HG02678 (cell line): ENCODE data around the gene RAPGEF6.
"Not testable (repeated sequence)": the region's sequence is repeated elsewhere in the genome, so short reads cannot be mapped to it uniquely, and the experiment has no call there.

Experiments
- ATAC-seq: cut with Tn5 transposase; IDR thresholded peaks from one replicate; pipeline ENCODE4 v1.9.1; 2021; ENCODE audit warnings: mild to moderate bottlenecking, moderate library complexity; ENCODE audit not compliant: unreplicated experiment

The RAPGEF6 gene

DNA sequence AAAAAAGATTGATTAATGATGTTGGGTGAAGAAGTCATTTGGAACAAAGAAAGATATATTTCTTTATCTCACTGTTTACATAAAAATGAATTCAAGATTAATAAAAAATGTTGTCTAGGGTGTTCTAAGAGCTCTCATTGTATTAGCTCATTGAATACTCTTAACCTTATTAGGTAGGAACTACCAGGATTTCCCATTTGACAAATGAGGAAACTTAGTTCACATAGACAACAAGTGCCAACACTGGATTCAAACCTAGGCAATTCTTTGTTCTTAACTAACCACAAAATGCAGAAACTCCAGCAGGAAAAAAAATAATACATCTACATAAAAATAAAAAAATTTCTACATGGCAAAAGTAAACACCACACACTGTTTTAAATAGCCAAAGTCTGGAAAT lies 175.8 kb downstream of the RAPGEF6 start:
- ATAC-seq, result no peak

DNA sequence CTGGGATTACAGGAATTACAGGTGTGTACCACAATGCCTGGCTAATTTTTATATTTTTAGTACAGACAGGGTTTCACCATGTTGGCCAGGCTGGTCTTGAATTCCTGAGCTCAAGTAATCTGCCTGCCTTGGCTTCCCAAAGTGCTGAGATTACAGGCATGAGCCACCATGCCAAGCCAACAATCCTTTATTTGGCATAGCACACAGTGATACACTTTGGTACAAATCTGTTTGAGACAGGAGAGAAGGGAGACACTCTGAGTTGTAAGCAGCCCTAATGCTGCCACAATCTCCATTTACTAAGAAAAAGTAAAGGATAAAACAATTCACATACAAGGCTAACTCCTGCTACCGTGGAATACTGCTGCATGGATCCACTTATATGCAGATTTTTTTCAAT lies 177.8 kb downstream of the RAPGEF6 start:
- no peak for ATAC-seq

DNA sequence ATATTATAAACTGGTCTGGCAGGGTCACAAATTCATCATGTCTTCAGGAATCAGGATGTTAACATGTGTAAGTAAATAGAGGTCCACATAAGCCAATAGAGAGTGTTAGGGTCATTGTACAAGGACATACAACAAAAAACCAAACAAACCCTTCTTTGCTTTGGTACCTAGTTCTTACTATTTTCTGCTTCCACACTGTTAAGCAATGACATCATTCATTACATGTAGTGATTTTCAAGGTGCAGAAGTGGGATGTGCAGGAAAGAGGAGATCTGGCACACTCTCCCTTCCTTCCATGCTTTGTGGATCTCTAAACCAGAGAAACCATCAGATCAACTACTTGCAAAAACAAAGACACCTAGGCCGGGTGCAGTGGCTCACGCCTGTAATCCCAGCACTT lies 184.1 kb downstream of the RAPGEF6 start:
- no peak for ATAC-seq

DNA sequence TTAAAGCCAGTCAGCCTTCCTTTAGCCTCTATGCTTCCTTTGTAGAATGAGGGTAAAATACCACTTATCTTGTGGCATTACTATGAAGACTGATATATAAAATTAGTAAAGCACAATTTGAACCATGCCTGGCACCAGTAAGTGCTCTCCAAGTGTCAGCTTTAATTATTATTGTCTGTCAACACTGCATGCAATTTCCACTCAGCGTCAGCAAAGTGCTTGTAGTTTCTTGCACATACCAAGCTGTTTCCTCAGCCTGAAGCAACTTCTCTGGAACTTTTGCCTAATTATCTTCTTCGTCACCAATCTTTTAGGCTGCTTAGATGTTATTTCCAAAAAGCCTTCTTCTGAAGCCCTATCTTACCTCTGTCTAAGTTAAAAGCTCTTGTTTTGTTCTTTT lies 193.8 kb downstream of the RAPGEF6 start:
- ATAC-seq, result no peak

DNA sequence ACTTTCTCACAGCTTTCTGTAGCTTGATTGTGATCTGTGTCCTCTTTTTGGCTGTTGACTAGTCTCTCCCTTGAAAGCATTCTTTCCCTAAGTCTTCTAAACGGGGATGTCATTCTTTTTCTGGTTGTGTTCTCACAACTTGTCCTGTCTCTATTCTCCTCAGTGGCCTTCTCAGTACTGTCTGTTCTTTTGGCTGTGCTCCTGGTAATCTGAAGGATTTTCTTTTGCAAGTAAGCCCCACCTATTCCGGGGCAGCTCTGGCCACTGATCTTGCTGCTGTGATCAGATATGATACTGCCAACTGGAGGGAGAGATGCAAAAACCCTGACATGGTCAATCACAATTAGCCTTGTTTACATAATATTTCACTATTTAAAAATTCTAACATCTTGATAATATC lies 198.9 kb downstream of the RAPGEF6 start:
- ATAC-seq, result no peak

DNA sequence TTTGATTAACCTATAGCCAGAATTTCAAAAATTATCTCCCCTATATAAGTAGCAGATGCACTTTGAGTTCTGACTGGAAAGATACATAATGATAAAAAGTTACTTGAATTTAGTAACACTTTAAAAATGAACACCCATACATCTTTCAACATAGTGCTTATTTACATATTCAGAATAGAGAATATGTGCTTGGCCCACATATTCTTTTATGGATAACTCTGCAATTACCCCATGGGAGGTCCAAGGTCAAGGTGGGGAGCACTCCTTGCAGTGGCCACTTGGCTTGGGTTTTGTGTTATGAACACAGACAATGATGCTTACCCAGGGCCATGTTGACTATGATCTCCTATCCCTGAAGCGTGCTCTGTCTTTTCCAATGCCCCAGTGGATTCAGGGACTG lies 201.9 kb downstream of the RAPGEF6 start:
- ATAC-seq, result no peak

DNA sequence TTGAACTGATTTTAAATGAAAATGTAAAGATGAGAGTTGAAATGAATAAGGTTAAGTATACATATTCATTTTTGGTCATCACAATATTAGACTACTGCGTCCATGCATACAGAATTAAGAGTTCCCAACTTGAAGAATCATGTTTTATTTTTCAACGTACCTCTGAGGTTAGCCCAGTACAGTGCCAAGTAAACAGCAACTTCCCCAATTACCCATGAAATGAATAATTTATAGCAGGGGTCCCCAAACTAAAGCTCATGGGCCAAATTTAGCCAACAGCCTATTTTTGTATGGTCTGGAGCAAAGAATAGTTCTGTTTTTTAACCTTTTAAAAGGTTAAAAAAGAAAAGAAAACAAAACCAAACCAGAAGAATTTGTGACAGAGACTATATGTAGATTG lies 203.2 kb downstream of the RAPGEF6 start:
- no peak for ATAC-seq

DNA sequence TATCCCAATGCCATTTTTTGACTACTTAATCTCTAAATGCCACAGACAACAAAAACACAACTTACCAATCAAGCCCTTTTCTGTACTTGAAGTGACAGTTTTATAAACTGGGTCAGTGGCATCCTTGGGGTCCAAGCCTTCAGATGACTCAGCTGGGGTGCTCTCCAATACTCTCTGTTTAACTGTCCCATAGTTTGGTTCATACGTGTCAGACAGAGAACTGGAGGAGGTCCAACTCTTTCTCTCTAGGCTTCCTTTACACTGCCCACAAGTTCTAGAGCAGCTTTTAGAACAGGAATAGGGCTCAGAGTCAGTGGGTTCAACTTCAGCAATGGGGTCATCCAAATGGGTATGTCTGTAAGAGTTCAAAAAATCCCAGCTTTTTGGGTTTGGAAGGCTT lies 204.2 kb downstream of the RAPGEF6 start:
- ATAC-seq, result no peak

DNA sequence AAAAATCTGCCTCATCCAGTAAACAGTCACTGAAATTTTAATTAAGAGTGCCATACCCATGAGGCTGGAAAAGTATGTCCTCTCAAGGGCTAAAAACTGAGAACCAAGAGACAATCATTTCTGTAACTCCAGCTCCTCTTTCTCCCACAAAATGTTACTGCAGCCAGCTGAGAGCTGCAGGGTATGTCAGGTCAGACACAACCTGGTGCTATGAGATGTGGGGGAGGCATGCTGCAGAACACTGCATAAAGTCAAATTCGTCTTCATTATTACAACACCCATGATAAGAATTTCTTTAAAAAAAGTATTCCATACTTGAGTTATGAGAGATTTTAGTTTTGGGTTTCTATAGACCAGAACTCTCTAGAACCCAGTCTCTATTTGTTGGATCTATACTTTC lies 209.0 kb downstream of the RAPGEF6 start:
- ATAC-seq, result no peak

DNA sequence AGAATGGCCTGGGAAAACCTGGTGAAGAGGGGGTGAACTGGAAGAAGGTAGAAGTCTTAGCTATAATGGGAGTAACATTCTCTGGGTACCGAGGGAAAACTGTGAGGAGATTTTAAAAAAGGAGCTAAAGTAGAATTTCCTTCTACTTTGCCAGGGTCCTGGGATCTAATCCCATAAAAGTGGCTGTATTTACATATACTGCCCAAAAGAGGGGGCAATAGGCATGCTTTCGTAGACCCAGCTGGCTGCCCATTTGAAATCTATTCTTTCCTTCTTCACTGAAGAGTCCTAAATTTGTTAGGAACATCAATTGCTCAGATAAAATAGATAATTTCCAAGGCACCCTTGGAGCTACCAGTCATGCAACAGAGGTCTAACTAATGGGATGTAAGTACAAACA lies 212.0 kb downstream of the RAPGEF6 start:
- ATAC-seq, result no peak

DNA sequence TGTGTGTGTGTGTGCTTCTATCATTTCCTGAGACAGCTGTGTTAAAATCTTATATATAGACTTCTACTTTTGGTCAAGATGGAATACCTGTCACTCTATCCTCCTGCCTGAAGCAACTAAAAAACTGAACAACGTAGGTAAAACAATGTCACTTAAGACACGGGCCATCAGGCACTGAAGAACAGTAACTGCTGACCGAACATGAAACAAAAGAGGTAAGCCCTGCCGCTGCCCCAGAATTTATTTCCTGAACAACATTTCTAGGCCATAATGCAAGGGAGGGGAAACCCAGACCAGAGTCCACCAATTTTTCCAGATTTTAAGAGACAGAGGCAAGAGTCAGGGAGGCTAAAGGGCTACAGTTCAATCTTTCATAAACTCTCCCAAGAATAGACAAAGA lies 215.2 kb downstream of the RAPGEF6 start:
- ATAC-seq, result no peak

DNA sequence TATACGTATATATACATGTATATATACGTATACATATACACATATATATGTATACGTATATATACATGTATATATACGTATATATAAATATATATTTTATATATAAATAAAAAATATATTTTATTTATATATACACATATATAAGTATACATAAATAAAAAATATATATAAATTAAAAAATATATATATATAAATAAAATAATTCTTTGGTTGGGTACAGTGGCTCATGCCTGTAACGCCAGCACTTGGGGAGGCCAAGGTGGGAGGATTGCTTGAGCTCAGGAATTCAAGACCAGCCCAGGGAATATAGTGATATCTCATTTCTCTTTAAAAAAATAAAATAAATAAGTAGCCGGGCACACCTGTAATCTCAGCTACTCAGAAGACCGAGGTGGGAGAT lies 216.2 kb downstream of the RAPGEF6 start:
- no peak for ATAC-seq

DNA sequence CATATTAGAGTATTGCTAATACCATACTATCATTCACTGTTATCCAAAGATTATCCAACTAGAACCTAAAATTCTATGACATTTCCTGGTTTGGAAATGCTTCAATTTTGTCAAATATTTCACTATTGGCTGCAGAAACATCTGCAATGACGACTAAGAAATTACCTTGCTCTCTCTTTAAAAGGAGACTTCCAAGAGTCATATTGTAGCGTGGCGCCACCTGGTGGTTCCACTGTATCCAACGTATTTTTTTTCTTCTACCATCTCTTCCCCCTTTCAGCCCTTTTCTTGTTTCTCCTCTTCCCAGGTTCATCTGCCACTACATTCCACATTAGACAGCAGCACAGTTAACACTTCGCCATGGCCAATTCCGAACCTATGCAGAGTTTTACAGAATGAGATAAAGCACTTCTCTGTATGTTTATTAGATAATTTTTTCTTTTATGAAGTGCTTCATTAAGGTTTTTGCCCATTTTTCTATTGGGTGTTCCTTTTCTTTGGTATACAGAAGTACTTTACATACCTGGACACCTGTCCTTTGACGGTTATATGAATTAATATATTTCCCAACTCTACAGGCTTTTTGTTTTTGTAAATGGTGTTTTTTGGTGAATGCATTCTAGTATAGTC lies 217.7 kb downstream of the RAPGEF6 start:
- peak; percentile 34 for ATAC-seq

DNA sequence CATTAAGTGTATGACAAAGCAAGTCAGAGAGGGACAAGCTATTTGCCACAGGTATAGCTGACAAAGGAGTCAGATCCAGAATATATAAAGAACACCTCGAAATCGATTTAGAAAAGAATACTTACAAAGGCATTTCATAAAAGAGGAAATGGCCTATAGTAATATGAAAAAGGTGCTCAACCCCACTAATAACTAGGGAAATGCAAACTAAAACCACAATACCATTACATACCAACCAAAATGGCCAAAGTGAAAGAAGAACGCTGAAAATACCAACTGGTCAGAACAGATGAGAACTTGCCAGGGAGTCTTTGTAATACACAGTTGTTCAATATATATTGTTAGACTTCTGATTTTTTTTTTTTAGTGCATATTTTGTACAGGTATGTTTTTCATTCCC lies 218.3 kb downstream of the RAPGEF6 start:
- peak; percentile 85 for ATAC-seq

DNA sequence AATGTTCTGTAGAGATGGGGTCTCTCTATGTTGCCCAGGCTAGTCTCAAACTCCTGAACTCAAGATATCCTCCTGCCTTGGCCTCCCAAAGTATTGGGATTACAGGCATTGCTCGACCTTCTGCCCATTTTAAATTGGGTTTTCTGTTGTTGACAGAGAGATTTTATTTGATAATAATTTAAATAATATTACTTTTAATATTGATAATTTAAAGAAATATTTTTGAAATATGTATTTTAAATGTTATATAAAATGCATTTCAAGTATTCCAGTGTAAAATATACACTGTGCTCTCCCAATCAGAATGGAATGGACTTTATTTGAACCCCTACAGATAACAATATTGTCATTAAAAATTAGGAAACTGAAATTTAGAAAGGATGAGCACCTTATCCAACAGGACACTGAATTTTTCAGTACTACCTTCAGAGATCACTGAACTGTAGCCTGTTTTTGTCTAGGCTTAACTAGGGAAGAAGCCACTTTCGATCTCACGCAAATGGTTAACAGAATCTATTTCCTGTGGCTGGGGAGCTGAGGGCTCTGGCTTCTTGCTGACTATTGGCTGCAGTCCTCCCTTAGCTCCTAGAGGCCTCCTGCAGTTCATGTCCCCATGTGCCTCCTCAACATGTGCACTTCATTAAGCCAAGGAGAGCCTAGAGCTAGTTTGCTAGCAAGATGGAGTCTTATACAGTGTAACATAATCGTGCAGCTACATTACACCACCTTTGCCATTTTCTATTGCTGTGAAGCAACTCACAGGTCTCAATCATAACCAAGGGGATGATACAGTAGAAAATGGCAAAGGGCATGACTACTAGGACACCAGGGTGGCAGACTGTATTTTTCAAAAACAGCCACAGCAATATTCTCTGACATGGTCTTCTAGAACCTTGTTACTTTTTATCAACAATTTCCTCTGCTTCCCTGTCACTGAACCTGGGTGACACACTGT lies 221.1 kb downstream of the RAPGEF6 start:
- peak; percentile 65 for ATAC-seq

DNA sequence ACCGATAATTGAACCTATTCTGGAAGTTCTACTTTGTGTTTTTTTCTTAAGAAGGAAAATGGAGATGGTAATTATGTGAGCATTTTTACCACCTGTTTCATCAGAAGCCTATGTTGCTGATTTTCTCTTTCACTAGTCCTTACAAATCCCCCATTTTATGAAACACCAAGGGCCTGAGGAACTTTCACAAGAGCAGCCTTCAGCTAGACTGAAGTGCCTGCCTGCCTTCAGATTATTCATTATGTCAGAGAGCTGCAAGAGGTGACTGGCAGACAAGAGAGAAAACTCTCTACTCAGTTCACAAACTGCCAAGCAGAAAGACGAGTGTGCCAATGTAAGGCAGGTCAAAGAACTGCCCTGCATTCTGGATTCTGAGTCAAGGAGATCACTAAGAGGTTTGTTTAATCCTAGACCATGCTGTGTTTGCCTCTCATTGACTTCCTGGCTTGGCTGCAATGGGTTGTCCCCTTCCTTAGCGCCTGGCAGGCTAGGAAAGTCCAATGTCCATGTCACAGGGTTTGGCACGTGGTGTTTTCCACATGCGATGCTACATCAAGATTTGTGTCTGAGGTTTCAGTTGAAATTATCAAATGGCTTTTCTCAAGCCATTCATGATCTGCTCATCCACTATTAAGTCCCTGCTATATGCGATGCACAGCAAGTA lies 227.9 kb downstream of the RAPGEF6 start:
- ATAC-seq, result no peak

DNA sequence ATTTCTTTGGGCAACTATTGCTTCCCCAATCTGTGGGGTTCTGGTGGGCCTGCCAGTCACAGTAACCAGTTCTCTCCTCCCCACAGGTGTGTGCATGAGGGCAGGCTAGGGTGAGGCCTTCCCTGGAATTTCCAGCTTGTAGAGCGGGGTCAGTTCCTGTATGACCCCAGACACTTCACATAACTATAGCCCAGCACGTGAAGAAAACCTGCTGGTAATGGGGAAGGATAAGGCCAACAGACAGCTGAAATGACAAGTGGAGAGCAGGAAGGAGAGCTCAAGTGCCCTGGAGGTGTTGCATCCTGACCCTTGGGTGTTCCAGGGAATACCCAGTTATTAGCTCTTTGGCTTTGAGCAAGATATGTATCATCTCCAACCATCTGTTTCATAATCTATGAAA lies 229.0 kb downstream of the RAPGEF6 start:
- no peak for ATAC-seq

DNA sequence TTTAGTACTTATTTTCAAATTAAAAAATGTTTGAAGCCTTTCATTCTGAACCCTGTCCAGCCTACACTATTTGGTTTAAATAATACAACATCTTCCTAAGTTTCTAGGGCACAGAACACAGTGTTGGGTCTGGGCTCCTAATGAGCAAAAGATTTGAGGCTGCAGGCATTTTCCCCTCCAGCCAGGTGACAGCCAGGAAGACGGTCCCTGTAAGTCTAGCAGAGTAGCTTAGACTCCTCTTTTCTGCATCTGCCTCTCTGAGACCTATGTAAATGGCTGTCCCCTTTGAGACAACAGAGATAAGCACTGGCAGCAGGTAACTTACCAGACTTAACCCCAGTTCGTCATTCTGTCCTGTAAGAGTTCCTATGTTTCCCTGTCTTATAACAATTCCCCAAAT lies 229.4 kb downstream of the RAPGEF6 start:
- no peak for ATAC-seq

DNA sequence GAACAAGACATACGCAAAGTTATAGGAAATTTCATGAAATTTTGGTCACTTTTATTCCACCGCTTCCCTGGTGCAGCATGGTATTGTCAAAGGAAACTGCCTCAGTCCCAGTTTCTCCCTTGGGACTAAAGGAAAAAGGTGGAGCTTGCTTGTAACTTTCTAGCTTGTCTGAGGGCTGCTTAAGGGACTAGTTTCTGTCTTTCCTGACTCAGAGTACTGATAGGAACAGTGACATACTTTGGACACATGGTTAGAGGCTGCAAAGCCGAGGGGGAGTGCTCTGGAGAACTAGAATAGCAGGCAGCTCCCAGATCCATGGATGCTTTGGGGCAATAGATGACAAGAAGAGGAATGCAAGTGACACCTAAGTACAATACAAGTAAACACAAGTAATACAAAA lies 234.4 kb downstream of the RAPGEF6 start:
- ATAC-seq, result no peak

DNA sequence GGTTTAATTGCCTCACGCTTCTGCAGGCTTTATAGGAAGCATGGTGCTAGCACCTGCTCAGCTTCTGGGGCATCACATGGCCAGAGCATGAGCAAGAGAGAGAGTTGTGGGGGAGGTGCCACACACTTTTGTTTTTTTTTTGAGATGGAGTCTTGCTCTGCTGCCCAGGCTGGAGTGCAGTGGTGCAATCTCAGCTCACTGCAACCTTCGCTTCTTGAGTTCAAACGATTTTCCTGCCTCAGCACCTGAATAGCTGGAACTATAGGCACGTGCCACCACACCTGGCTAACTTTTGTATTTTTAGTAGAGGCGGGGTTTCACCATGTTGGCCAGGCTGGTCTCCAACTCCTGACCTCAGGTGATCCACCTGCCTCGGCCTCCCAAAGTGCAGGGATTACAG lies 236.0 kb downstream of the RAPGEF6 start:
- not testable (repeated sequence) for ATAC-seq

DNA sequence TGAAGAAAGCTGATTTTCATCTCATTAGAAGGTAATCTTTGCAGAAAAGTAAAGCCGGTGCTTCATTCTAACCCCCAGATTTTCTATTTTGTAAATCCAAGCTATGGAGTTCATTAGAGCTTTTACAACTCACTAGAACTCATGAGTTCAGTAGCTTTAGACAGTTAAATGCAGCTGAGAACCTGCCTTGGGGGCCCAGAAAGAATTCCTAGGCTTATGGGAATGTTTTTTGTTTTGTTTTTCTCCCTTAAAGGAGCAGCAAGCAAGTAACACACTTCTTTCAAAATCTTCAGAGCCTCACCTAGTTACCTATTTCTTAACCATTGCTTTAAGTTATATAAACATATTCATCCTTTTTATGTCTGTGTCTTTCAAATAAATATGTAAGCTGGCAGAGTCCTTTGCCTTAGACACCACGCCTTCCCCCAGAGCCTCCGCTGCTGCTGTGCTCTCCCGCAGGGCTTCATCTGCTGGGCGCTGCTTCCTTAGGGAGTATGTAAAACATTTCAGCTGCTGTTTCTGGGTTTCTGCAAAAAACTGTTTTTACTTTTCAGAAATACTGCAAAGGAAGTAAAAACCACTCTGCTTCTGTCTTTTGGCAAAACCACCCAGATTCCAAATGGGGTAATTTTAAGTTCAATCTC lies 238.3 kb downstream of the RAPGEF6 start:
- ATAC-seq, result no peak
